GM19035 (cell line): Measurements from ENCODE around the gene KRTAP3-2.
"Not testable (repeated sequence)": the region's sequence is repeated elsewhere in the genome, so short reads cannot be mapped to it uniquely, and the experiment has no call there.

Experiments
- ATAC-seq: cut with Tn5 transposase; IDR thresholded peaks from one replicate; pipeline ENCODE4 v1.9.1; 2021; ENCODE audit not compliant: unreplicated experiment

Gene KRTAP3-2

GRCh38 chr17:40999563-40999962 lies at the start of gene KRTAP3-2:
TSS of gene KRTAP3-2 (minus strand) at chr17:40999906. CDS start at chr17:40999853, 53 bp downstream.
- ATAC-seq = not testable (repeated sequence)

DNA sequence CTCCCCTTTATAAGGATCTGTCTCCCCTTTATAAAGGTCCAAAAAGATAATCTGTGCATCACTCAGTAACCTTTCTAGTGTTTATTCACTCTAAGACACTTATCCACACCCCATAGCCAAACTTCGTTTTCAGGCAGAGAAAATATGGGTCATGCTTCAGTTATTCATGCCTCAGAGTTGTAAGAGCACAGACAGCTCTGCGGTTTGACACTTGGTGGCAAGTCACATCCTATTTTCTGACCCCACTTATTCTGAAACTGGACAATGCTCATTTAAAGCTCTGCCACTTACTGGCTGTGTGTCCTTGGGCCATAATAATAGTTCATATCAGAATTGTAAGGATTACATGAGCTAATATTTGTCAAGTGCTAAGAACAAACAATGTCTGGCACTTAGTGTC lies 49.4 kb upstream of the KRTAP3-2 start:
- no peak for ATAC-seq

DNA sequence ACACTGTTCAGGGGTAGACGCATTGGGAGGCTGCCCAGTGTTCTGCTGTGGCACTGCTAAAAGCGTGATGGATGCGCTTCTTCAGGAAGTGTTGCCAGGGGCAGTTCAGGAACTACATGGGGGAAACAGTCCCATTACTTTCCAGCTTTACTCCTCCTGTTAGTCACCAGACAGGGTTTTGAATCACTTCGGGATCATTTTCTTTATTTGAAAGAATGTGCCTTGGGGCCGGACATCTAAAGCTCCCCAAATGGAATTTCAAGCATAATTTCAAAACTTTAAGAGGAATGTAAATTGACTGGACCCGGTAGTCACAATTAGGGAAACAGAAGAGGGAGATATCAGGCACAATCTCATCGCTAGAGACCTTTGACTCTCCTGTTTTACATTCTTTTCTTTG lies 48.7 kb upstream of the KRTAP3-2 start:
- ATAC-seq = no peak

- not testable (repeated sequence) for ATAC-seq
Measured at GRCh38 chr17:41046735-41047465, 47.2 kb upstream of the KRTAP3-2 start, which contains the start of gene KRTAP2-1. TSS of gene KRTAP2-1 (minus strand) at chr17:41047316. CDS start at chr17:41047267, 49 bp downstream.

DNA sequence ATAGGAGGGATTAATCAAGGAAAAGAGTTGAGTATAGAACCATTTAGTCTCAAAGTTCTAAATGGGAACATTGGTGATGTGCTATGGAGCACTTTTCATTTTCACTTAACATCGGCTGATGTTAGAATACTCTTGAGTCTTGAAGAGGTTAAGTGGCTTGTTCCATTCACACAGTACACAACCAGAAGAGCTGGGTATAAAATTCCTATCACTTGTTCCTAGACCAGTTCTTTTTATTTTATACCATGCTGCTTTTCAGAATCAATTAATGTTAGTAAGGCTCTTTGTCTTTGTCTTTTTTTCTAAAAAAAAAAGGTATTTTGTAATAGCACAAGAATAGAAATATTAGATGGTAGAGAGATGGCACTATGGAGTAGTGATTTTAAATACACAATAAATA lies 43.2 kb upstream of the KRTAP3-2 start:
- ATAC-seq = no peak

- not testable (repeated sequence) for ATAC-seq
Measured at GRCh38 chr17:41040783-41041571, 41.3 kb upstream of the KRTAP3-2 start, which contains the start of gene KRTAP1-1. TSS of gene KRTAP1-1 (minus strand) at chr17:41041450. CDS start at chr17:41041397, 53 bp downstream.

GRCh38 chr17:41037853-41038350 lies 38.2 kb upstream of the KRTAP3-2 start:
- ATAC-seq = no peak

DNA sequence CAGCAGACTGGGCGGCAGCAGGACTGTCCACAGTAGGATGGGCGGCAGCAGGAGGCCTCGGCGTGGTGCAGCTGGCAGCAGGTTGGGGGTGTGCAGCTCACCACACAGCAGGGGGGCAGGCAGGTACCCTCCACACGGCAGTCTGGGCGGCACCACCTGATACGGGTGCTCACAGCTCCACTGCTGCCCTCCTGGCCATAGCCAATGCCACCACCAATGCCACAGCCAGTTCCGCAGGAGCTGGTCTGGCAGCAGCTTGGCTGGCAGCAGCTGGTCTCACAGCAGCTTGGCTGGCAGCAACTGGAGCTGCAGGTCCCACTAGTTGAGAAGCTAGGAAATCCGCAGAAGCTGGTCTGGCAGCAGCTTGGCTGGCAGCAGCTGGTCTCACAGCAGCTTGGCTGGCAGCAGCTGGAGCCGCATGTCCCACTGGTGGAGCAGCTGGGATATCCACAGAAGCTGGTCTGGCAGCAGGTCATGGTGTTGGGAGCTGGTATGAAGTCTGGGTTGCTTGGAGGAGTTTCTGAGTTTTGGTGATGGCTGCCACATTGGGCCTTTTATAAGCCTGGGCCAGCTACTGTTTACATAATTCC lies 34.7 kb upstream of the KRTAP3-2 start, which contains the start of gene KRTAP1-3:
Gene KRTAP1-3, minus strand, starts transcription at position 529 of the 590 bp plus-strand sequence. Its CDS starts 53 bp downstream, at position 476.
- not testable (repeated sequence) for ATAC-seq

- no peak for ATAC-seq
Measured at GRCh38 chr17:41029633-41030245, 30.0 kb upstream of the KRTAP3-2 start, which contains the start of gene KRTAP1-4. TSS of gene KRTAP1-4 (minus strand) at chr17:41030195. CDS start at chr17:41030078, 117 bp downstream.

DNA sequence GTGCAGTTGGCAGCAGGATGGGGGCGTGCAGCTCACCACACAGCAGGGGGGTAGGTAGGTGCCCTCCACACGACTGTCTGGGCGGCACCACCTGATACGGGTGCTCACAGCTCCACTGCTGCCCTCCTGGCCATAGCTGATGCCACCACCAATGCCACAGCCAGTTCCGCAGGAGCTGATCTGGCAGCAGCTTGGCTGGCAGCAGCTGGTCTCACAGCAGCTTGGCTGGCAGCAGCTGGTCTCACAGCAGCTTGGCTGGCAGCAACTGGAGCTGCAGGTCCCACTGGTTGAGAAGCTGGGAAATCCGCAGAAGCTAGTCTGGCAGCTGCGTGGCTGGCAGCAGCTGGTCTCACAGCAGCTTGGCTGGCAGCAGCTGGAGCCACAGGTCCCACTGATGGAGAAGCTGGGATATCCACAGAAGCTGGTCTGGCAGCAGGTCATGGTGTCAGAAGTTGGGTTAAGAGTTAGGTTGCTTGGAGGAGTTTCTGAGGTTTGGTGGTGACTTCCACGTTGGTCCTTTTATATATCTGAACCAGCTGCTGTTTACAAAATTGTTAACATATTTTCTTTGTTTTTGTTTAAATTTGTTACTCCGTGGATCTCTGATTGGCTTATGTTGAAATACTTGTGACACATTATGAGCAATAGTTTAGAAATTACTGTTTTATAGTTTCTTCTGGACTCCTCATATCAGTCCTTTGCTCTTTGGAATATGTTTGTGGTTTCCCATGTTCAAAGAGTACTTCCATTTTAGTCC lies 27.2 kb upstream of the KRTAP3-2 start, which contains the start of gene KRTAP1-5:
Gene KRTAP1-5, minus strand, starts transcription at position 494 of the 757 bp plus-strand sequence. Its CDS starts 53 bp downstream, at position 441.
- ATAC-seq = no peak

DNA sequence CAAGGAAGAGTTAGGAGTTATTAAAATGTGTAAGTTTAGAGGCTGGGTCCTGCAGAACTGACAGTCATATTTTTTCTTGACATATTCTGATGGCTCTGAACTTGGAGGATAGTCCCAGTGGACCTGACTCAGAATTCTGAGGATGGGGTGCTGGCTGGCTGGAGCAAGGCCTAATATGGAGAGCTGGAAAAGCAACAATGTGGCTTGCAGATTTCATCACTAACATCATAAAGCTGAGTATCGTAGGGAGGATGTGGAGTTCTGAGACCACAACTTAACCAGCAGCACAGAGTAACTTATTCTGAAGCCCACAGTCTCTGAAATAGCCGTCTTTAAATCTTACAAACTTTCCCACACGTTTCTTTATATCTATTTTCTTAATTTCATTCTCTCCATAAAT lies 25.0 kb upstream of the KRTAP3-2 start:
- ATAC-seq = no peak

- ATAC-seq = no peak
Measured at GRCh38 chr17:41020336-41020735, 20.6 kb upstream of the KRTAP3-2 start.

DNA sequence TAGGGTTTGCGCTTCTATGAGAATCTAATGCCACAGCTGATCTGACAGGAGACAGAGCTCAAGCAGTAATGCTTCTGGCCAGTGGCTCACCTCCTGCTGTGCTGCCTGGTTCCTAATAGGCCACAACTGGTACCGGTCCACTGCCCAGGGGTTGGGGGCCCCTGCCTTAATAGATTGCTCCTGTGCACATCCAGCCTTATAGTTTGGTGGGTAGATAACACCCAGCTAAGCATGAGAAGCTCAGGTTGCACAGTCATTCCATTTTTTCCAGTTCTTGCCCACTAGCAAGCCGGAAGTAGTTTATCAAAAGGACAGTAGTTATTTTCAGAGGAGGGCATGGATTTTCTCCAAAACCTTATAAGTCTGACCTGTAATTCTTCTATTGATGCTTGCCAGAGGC lies 19.7 kb upstream of the KRTAP3-2 start:
- ATAC-seq = no peak

DNA sequence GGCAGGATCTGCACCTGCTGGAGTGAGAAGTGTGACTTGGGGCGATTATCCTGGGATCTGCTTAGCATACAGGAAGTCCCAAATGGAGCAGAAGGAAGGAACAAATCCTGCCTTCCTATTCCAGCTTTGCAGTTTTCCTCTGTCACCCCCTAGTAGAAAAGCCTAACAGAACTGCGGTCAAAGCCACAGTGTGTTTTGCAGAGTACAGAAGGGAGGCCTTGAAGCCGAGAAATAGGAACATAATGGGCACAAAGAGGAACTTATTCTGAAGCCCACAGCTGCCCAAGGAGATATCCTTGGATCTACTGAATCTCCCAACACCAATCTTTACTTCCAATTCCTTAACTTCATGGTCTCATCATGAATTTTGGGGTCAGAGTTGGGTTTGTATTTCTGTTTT lies 18.8 kb upstream of the KRTAP3-2 start:
- ATAC-seq = no peak

DNA sequence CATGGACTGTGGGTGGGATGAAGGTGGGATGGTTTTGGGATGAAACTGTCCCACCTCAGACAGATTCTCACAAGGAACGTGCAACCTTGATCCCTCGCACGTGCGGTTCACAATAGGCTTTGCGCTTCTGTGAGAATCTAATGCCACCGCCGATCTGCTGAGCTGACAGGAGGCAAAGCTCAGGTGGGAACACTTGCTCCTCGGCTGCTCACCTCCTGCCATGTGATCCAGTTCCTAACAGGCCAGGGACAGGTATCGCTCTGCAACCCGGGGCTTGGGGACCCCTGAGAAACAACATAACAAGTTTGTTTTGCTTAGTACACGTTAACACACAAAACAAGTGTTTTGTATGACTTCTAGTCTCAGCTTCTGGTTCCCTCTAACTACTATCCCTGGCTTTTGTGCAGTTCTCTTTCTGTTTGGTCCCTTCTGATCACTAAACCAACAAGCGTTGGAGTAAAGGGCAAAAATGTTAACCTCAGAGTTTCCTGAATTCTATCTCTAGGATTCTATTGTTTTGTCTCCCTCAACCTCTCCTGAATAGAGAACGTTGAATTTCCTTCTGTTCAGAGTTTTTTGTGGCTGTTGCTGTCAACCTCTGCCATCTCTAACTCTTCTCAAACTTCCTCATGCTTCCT lies 17.0 kb upstream of the KRTAP3-2 start:
- ATAC-seq = no peak

DNA sequence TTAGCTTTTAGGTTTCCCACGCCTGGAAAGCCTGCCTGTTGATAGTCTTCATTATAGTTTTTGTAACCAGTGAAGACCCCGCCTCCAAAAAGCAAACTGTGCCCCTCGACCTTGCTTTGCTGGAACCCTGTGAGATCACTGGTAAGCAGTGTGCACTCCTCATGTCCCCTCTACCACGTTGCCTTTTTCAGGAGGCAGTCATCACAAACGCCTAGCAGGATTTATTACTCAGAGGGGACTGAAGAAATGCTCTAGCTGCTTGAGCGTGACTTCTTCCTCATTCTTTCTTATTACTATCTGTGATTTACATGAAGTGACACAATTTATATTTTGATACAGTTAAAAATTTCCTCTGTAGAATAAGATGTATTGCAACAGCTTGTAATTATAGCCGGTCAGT lies 15.7 kb upstream of the KRTAP3-2 start:
- no peak for ATAC-seq

- ATAC-seq = no peak
Measured at GRCh38 chr17:41013606-41014005, 13.9 kb upstream of the KRTAP3-2 start.

DNA sequence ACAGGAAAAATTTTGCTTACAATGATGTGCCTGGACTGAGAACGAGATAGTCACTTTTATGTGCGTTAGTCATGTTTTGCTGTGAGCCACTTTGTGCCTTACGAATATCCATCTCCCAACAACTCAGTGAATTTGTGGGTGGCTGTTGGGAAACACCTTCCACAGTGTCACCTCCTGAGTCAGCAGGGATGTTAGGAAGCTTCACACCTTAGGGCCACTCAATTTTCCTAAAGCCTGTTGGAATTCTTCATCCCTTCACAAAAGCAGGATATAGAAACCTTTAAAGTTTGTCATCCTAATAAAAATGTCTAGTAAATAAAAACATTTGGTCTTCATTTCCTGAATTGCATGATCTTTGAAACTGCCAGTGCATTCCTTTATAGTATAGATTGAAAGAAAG lies 13.5 kb upstream of the KRTAP3-2 start:
- no peak for ATAC-seq
